Measurements from ENCODE around the gene PWWP2B.

DNA sequence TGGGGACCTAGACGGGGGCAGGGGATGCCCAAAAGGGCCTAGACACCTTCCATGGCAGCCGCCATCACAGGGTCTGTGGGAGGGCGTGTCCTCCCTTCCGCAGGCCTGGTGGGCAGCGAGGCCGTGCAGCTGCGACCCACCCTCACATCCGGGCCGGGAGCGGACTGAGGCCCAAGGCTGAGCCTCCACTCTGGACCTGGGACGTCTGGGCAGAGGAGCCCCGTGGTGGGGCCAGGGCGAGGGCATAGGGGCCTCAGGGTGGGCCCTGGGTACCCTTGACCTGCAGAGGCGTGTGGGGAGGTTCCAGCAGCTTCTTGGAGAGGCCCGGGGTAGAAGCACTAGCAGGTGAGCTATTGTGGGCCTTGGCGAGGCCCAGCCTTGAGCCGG lies 49.2 kb downstream of the PWWP2B start:
- TF ChIP-seq, protein P1, sequence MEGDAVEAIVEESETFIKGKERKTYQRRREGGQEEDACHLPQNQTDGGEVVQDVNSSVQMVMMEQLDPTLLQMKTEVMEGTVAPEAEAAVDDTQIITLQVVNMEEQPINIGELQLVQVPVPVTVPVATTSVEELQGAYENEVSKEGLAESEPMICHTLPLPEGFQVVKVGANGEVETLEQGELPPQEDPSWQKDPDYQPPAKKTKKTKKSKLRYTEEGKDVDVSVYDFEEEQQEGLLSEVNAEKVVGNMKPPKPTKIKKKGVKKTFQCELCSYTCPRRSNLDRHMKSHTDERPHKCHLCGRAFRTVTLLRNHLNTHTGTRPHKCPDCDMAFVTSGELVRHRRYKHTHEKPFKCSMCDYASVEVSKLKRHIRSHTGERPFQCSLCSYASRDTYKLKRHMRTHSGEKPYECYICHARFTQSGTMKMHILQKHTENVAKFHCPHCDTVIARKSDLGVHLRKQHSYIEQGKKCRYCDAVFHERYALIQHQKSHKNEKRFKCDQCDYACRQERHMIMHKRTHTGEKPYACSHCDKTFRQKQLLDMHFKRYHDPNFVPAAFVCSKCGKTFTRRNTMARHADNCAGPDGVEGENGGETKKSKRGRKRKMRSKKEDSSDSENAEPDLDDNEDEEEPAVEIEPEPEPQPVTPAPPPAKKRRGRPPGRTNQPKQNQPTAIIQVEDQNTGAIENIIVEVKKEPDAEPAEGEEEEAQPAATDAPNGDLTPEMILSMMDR (IDR thresholded peaks at IDR 0.05): no peak
- TF ChIP-seq POLR2A (IDR thresholded peaks at IDR 0.05; ENCODE audit: low read depth): no peak

Measured in esophagus muscularis mucosa (tissue), 3 donors.